ENCODE results near the gene RNASET2. TPM values are rescaled to one million over a fixed set of nuclear protein-coding genes. Genes with fewer than 3 reads are reported as not detected.

The RNASET2 gene
- total and polyA plus RNA-seq, 2 of the 13 experiments (the other 11 are each of a cell fraction or from before 2014, with no cell fraction given): 44.6 to 597 TPM

DNA sequence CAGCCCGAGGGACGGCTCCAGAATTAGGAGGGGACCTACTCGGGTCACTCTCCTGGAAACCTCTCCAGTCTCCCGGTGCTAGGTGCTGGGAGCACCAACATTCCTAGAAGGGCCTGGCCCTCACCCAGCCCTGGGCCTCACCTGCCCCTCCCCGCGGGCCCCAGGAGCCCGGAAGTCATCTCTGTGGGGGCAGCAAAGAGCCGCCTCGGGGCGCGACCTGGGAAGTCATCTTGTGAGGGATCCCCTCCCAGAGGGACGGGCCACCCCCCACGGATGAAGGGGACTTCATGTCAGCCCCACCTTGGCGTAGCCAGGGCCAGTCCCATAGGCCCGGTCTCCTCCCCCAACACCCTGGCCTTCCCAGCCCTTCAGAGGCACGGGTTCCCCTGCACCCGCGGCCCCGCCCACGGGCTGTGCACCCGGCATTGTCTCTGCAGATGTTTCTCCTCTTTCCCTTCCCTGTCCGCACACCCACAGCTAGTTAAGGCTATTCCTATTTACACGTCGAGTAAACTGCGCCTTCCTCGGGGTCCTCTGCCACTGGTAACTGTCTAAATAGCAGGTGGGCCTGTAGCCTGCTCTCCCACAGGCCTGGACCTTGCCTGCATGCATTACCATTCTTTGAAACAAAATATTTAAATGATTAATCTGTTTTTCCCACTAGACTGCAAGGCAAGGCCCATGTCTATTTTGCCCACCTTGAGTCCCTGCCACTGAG lies 896 bp upstream of the RNASET2 start (continued):
- TF ChIP-seq FOXC1 (CRISPR knock-in tag; IDR thresholded peaks at IDR 0.05; ENCODE audit: borderline replicate concordance) (peak; percentile 74), MEIS2 (CRISPR knock-in tag; IDR thresholded peaks at IDR 0.05) (peak; percentile 86; the same call in 1 of the 2 replicates), ZZZ3 (CRISPR knock-in tag; IDR thresholded peaks at IDR 0.05; ENCODE audit: borderline replicate concordance) (no peak; the same call in 1 of the 2 replicates), SIX1 (CRISPR knock-in tag; IDR thresholded peaks at IDR 0.05; ENCODE audit: borderline replicate concordance) (0 out of 2 replicates have a peak, but pooled peaks have one; percentile 34), ZNF292 (CRISPR knock-in tag; IDR thresholded peaks at IDR 0.05; ENCODE audit: borderline replicate concordance, low read depth) (peak; percentile 90), DMAP1 (CRISPR knock-in tag; IDR thresholded peaks at IDR 0.05) (peak; percentile 50; the same call in 1 of the 2 replicates), SATB2 (CRISPR knock-in tag; IDR thresholded peaks at IDR 0.05) (no peak), ZNF329 (CRISPR knock-in tag; IDR thresholded peaks at IDR 0.05; ENCODE audit: low read depth) (no peak), ATF1 (CRISPR knock-in tag; IDR thresholded peaks at IDR 0.05) (peak; percentile 76), ZNF629 (CRISPR knock-in tag; conservative IDR thresholded peaks at IDR 0.05) (no peak; the same call in 1 of the 2 replicates), RXRB (CRISPR knock-in tag; IDR thresholded peaks at IDR 0.05; ENCODE audit: borderline replicate concordance) (peak; percentile 93; the same call in 1 of the 2 replicates), ZNF484 (CRISPR knock-in tag; IDR thresholded peaks at IDR 0.05; ENCODE audit: borderline replicate concordance, low read depth) (no peak), SCMH1 (CRISPR knock-in tag; IDR thresholded peaks at IDR 0.05; ENCODE audit: borderline replicate concordance) (no peak), ZNF263 (CRISPR knock-in tag; IDR thresholded peaks at IDR 0.05) (peak; percentile 96), IRX3 (CRISPR knock-in tag; IDR thresholded peaks at IDR 0.05; ENCODE audit: borderline replicate concordance, low read depth) (no peak), PHF8 (CRISPR knock-in tag; IDR thresholded peaks at IDR 0.05) (peak; percentile 63; the same call in 1 of the 2 replicates), PITX1 (CRISPR knock-in tag; IDR thresholded peaks at IDR 0.05) (peak; percentile 76), ZBTB7A (CRISPR knock-in tag; IDR thresholded peaks at IDR 0.05) (no peak)
- TF ChIP-seq, protein P1, sequence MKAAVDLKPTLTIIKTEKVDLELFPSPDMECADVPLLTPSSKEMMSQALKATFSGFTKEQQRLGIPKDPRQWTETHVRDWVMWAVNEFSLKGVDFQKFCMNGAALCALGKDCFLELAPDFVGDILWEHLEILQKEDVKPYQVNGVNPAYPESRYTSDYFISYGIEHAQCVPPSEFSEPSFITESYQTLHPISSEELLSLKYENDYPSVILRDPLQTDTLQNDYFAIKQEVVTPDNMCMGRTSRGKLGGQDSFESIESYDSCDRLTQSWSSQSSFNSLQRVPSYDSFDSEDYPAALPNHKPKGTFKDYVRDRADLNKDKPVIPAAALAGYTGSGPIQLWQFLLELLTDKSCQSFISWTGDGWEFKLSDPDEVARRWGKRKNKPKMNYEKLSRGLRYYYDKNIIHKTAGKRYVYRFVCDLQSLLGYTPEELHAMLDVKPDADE (CRISPR knock-in tag; IDR thresholded peaks at IDR 0.05): no peak; the same call in 1 of the 2 replicates
- TF ChIP-seq, protein P2, sequence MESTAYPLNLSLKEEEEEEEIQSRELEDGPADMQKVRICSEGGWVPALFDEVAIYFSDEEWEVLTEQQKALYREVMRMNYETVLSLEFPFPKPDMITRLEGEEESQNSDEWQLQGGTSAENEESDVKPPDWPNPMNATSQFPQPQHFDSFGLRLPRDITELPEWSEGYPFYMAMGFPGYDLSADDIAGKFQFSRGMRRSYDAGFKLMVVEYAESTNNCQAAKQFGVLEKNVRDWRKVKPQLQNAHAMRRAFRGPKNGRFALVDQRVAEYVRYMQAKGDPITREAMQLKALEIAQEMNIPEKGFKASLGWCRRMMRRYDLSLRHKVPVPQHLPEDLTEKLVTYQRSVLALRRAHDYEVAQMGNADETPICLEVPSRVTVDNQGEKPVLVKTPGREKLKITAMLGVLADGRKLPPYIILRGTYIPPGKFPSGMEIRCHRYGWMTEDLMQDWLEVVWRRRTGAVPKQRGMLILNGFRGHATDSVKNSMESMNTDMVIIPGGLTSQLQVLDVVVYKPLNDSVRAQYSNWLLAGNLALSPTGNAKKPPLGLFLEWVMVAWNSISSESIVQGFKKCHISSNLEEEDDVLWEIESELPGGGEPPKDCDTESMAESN (CRISPR knock-in tag; conservative IDR thresholded peaks at IDR 0.05): no peak; the same call in none of the 2 replicates
- TF ChIP-seq, protein P3, sequence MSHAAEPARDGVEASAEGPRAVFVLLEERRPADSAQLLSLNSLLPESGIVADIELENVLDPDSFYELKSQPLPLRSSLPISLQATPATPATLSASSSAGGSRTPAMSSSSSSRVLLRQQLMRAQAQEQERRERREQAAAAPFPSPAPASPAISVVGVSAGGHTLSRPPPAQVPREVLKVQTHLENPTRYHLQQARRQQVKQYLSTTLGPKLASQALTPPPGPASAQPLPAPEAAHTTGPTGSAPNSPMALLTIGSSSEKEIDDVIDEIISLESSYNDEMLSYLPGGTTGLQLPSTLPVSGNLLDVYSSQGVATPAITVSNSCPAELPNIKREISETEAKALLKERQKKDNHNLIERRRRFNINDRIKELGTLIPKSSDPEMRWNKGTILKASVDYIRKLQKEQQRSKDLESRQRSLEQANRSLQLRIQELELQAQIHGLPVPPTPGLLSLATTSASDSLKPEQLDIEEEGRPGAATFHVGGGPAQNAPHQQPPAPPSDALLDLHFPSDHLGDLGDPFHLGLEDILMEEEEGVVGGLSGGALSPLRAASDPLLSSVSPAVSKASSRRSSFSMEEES (CRISPR knock-in tag; IDR thresholded peaks at IDR 0.05): peak; percentile 75
- TF ChIP-seq, protein P4, sequence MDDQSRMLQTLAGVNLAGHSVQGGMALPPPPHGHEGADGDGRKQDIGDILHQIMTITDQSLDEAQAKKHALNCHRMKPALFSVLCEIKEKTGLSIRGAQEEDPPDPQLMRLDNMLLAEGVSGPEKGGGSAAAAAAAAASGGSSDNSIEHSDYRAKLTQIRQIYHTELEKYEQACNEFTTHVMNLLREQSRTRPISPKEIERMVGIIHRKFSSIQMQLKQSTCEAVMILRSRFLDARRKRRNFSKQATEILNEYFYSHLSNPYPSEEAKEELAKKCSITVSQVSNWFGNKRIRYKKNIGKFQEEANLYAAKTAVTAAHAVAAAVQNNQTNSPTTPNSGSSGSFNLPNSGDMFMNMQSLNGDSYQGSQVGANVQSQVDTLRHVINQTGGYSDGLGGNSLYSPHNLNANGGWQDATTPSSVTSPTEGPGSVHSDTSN (CRISPR knock-in tag; IDR thresholded peaks at IDR 0.05; ENCODE audit: borderline replicate concordance): no peak
- TF ChIP-seq, protein P5, sequence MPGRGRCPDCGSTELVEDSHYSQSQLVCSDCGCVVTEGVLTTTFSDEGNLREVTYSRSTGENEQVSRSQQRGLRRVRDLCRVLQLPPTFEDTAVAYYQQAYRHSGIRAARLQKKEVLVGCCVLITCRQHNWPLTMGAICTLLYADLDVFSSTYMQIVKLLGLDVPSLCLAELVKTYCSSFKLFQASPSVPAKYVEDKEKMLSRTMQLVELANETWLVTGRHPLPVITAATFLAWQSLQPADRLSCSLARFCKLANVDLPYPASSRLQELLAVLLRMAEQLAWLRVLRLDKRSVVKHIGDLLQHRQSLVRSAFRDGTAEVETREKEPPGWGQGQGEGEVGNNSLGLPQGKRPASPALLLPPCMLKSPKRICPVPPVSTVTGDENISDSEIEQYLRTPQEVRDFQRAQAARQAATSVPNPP (CRISPR knock-in tag; IDR thresholded peaks at IDR 0.05): no peak

All from HepG2 (cell line).